Lower leg skin (tissue), 4 donors: Measurements from ENCODE around the gene NDST1. TPM values are rescaled to one million over a fixed set of nuclear protein-coding genes. Genes with fewer than 3 reads are reported as not detected.

Experiments
- DNase-seq, 2 donors: peaks; one replicate each; pipeline ENCODE4 v3.0.0-alpha.2; 2019; ENCODE audit warnings: low spot score in 2 of 2
- H3K4me3 ChIP-seq: fragments of 200-600 bp; sonication (generic); 2 replicates; pipeline ENCODE4 v1.5.1; 2017; ENCODE audit warnings: mild to moderate bottlenecking, low read depth; ENCODE audit not compliant: poor library complexity, severe bottlenecking
- CTCF ChIP-seq, 3 donors: fragments of 450-650 bp; IDR thresholded peaks; one replicate each; pipeline ENCODE4 v1.5.1; 2016; ENCODE audit warnings: antibody characterized with exemption in 3 of 3, mild to moderate bottlenecking in 3 of 3, moderate library complexity in 2 of 3
- POLR2A ChIP-seq, 2 donors: fragments of 450-650 bp; IDR thresholded peaks; one replicate each; pipeline ENCODE4 v1.6.1; 2016 to 2017; ENCODE audit warnings: antibody characterized with exemption in 2 of 2, mild to moderate bottlenecking in 1 of 2, moderate library complexity in 1 of 2
- WGBS, 2 donors: methylation state at CpG; one replicate each; pipeline ENCODE4 v1.1.5; 2018; 5-methylcytosine and 5-hydroxymethylcytosine counted together
- intact Hi-C: fragments of 100-400 bp; cut with DNase I; formaldehyde crosslinking; loops from one replicate; pipeline ENCODE4 v1.15.0; 2023; ENCODE audit warnings: low total_unique reads
- total RNA-seq, 4 donors: library from RNA; depleted of rRNA; stranded (reverse); fragments of >200 nt; gene quantifications; one replicate each; pipeline ENCODE4 v1.1.0, GENCODE V29; 2016

Gene NDST1
- total RNA-seq, 4 donors from 2014 or later, result 62.9 to 127 (median 115) TPM

GRCh38 chr5:150498501-150498900 lies 9.4 kb upstream of the NDST1 start:
- WGBS, 2 donors, result 55 to 62% methylated on average over 6 of the region's 6 CpGs
- DNase-seq, result no peak
- no peak overlapping the region for H3K4me3 ChIP-seq
- TF ChIP-seq POLR2A (IDR thresholded peaks at IDR 0.05) (no peak), CTCF (IDR thresholded peaks at IDR 0.05) (no peak)
- intact Hi-C loops, result no loop called here

GRCh38 chr5:150498971-150499370 lies 9.0 kb upstream of the NDST1 start:
- TF ChIP-seq POLR2A (IDR thresholded peaks at IDR 0.05) (no peak), CTCF (IDR thresholded peaks at IDR 0.05) (no peak)
- intact Hi-C loops, result no loop called here
- no peak overlapping the region for H3K4me3 ChIP-seq
- DNase-seq, result no peak

- H3K4me3 ChIP-seq, result no peak overlapping the region
- 81 to 82% methylated on average over 7 of the region's 7 CpGs for WGBS, 2 donors
- DNase-seq, result no peak
- intact Hi-C loops, result no loop called here
- TF ChIP-seq POLR2A (IDR thresholded peaks at IDR 0.05) (no peak), CTCF (IDR thresholded peaks at IDR 0.05) (no peak)
Measured at GRCh38 chr5:150499437-150499956, 8.4 kb upstream of the NDST1 start.

GRCh38 chr5:150500328-150500841 lies 7.5 kb upstream of the NDST1 start:
- H3K4me3 ChIP-seq, result no peak overlapping the region
- no peak for DNase-seq
- no peak for TF ChIP-seq POLR2A (IDR thresholded peaks at IDR 0.05)
- TF ChIP-seq CTCF (IDR thresholded peaks at IDR 0.05), result no peak
- 27 to 48% methylated on average over 3 of the region's 3 CpGs for WGBS, 2 donors
- intact Hi-C loops, result no loop called here

- DNase-seq, result no peak
- WGBS, 2 donors, result 49 to 68% methylated on average over 8 of the region's 8 CpGs
- TF ChIP-seq CTCF (IDR thresholded peaks at IDR 0.05), result no peak
- no peak for TF ChIP-seq POLR2A (IDR thresholded peaks at IDR 0.05)
- H3K4me3 ChIP-seq, result no peak overlapping the region
- intact Hi-C loops, result no loop called here
Measured at GRCh38 chr5:150500905-150501304, 7.0 kb upstream of the NDST1 start.

GRCh38 chr5:150502106-150502505 lies 5.8 kb upstream of the NDST1 start:
- intact Hi-C loops, result no loop called here
- no peak for TF ChIP-seq CTCF (IDR thresholded peaks at IDR 0.05)
- no peak for TF ChIP-seq POLR2A (IDR thresholded peaks at IDR 0.05)
- no peak for DNase-seq
- 41 to 58% methylated on average over 8 of the region's 8 CpGs for WGBS, 2 donors
- H3K4me3 ChIP-seq, result no peak overlapping the region
